ENCODE data around the gene IQSEC1.

The IQSEC1 gene

DNA sequence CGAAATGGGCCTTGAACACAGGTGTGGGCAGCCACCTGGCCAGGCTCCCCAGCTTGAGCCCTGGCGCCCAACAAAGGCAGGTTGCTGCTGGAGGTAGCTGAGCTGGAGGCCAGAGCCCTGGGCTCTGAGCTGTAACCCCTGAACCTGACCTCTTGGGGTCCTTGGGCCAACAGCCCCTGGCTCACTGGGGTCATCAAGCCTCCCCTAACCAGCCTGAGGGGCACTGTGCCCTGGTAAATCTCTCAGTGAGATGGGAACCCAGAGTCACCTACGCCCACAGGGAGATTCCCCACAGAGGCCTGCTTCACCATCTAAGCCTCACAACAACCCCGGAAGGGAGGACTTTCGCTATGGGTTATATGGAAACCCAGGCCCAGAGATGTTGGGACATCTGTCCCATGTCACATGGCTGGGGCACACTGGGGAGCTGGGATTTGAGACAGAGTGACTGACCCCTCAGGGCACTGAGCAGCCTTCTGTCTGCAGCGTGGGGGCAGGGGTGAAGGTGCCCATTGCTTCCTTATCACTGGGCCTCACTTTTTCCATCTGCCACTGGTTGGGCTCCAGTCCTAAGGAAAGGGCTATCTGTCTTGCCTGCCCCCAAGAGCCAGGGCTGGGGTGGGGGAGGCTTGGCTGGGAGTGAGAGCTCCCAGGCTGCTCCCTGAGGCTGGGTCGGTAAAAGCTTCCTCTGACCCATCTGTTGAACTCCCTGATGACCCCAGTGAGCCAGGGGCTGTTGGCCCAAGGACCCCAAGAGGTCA, 59.1 kb downstream of the IQSEC1 start:
- DNase-seq: no peak

DNA sequence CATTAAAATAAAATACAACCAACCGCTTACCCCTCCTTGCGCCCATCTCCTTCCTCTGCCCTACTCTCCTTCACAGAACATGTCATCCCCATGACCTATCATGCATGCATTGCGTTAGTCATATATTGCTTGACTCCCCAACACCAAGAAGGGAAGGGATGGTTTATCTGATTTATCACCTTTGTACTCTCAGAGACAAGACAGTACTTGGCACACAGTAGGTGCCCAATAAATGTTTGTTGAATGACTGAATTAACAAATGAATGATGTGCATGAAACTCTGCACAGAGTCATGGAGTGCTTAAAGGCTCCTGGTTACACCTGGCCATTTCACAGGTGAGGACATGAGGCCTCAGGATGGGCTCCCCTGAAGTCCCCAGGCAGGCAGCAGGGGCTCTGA, 59.7 kb downstream of the IQSEC1 start:
- no peak for DNase-seq

DNA sequence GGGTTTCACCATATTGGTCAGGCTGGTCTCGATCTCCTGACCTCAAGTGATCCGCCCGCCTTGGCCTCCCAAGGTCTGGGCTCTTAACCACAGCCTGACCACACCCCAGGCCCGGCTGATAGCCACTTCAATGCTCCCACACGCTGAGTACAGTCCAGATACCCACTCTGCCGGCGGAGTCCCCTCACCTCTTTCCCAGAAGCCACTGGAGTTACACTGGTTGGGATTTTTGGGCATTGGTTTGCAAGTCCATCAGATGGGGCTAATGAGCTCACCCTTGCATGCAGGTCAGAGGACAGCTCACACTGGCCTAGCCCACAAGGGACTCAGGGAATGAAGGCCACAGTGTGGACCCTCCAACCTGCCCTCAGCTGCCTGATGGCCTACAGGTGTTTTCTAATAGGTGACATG, 60.1 kb downstream of the IQSEC1 start:
- DNase-seq: no peak

DNA sequence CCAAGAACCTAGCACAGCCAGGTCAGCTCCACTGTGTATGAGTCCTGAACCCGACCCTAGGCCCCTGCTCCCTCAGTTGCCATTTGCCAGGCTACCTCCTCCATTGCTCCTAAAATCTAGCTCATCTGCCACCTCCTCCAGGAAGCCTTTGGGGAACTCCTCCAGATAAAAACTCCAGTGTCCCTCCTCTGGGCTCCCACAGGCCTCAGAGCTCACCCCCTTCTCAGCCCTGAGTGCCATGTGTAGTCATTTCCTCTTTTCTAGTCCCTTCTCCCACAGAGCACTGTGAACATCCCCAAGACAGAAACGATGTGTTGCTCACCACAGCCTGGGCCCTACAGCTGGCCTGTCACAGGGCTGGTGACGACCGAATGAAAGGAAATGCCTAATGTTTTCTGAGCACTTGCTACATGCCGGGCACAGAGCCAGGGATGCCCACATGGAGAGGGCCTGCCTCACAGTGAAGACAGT, 61.0 kb downstream of the IQSEC1 start:
- peak; percentile 18 for DNase-seq

DNA sequence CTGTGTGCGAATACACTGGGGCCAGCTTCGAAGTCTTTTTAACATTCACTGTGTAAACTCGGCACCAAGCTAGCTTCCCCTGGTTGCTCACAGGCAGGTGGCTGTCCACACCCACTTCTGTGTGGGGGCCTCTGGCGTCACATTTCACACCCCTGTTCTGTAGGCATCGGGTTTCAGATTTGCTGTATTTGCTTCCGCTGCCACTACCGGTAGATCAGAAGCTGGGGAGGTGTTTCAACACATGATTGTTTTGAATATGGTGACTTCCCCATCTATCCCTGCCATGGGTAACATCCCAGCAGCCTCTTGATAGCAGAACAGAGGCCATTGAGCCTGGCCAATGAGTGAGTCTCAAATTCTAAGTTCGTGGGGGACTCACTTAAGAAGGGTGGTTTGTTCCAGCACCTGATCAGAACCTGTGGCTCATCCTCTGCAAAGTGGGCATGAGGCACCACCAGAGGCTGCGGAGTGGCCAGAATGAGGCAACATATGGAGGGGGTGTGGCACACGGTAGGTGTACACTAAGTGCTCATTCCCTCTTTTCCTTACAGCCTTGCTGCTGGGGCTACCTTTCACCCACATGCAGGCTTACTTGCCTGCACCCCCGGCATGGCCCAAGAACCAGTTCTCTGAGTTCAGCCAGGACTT, 61.5 kb downstream of the IQSEC1 start:
- no peak for DNase-seq

DNA sequence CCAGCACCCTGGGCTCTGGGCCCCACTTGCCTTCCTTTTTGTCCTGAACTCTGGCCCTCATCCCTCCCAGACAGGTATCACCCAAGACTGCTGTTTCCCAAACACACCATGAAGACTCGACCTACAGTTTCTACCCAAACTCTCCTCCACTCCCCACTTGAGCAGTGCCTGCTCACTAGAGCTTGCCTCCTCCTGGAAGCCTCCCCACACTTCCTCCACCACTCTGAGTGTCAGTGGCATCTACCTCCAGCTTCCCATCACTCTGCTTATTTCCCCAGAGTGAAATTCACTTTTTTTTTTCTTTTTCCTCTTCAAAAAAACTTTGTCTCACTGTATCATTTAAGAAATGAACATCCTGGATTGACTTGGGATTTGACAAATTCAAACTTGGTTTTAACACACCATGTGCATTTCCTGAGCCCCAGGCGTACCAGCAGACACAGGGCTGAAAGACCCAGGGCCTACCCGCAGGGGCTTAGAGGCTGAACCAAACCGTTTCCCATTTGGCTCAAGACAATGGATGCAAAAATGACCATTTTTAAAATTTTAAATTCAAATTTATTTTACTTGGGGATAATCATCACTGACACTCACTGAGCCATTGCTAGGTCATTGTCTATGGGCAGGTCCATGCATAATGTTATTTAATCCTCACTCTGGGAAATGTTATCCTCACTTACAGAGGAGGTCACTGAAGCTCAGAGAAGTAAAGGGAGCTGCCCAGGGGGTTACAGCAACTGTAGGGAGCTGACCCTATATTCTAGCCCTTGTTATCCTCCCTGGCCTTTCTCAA, 62.3 kb downstream of the IQSEC1 start:
- DNase-seq: no peak

DNA sequence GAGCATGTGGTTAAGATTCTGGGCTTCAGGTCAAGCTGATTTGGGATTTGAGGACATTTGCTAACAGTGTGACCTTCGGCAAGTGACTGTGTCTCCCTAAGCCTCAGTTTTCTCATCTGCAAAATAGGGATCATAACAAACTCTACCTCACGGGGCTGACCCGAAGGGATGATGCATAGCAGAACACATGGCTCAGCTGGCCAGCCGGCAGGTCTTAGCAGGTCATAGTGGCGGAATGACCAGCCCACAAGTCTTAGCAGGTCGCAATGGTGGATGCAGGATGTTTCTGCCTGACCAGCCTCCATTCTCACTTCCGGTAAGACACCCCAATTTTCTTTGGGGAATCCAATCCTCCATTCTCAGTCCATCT, 63.3 kb downstream of the IQSEC1 start:
- DNase-seq: no peak

DNA sequence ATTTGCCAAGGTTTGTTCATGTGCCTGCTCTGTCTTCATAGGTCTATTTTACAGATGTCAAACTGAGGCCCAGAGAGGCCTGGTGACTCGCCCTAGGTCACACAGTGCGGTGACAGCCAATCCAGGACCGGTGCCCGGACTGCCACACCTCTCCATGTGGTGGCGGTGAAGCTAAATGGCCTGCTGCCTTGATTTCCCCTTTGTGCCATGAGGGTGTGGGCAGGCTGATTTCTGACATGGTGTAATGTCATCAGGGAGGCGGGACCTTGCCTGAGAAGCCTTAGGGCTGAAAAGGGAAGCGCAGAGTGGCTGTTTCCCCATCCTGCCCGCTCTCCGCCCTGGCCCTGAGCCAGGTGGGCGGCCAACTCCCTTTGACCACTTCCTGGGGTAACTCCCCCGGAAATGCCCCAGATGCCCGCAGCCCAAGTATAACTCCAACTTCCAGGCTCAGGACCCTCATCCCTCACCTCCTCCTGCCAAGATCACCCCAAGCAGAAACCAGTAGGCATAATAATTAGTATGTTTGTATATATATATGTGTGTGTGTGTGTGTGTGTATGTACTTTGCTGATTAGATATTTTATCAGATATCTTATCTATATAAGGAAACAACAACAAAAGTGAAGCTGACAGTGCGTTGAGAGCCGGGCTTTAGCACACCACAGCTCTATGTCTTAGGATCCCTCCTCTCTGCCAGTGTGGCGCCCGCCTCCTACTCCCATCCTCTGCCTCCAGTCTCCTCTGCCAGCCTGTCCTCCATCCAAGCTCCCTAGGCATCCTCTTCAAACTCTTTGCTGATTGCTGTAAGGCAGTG, 63.9 kb downstream of the IQSEC1 start:
- DNase-seq: no peak

DNA sequence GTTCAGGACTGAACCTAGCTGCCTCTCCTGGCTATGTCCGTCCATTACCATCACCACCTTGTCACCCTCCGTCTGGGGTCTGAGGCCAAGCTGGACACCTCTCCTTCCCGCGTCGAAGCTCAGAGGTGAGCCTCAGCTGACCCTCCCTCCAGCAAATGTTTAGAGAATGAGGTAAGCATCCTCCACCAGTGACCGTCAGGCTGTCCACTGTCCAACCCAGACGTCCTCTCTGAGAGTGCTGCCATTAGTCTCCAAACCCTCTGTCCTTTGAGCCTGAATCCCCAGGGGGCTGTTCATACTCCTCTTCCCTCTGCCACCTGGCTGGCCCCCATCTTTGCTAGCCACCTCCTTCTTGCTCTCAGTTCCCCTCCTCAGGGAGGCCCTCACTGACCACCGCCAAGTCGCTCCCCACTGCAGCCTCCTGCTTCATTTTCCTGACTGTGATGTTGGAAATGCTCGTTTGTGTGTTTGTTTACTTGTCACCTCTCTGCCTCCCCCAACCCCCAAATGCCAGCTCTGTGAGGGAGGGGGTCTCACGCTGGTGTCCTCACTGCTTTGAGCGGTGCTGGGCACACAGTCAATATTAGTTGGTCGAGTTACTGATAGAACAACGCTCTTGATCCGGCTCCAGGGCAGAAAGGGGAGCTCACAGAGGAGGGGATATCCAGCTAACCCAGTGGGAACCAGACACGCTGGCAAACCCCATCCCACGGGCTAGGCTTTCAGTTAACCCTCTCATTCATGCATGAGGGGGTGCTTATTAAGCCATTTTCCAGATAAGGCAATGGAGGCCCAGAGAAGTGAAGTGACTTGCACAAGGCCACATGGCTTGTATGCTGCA, 64.9 kb downstream of the IQSEC1 start:
- no peak for DNase-seq

DNA sequence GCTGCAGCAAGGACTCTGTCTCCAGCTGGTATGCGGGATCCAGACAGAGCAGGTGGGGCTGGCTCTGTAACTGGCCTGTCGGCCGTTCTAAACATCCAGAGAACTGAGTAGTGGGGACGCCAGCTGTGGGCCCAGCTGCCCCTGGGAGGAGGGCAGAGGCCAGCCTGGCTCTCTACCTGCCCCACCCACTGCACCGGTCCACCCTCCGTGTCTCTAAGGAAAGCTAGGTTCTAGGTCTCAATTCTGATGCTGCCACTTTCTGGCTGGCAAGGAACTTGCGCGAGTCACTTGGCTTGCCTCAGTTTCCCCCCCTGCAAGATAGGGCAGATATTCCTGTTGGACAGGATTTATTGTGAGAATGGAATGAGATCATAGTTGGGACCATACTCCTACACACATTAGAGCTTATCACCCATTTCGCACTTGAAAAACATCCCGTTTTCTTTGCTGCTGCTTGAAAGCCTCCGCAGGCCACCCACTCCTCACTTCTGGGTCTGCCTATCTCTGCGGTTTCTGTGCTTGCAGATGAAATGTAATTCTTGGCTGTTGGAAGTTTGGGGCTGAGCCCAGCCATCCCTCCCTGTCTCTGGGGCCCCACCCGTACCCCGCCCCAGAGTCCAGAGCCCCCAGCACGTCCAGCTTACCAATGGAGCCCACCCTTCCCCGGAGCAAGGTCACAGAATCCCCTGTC, 65.8 kb downstream of the IQSEC1 start:
- no peak for DNase-seq

DNA sequence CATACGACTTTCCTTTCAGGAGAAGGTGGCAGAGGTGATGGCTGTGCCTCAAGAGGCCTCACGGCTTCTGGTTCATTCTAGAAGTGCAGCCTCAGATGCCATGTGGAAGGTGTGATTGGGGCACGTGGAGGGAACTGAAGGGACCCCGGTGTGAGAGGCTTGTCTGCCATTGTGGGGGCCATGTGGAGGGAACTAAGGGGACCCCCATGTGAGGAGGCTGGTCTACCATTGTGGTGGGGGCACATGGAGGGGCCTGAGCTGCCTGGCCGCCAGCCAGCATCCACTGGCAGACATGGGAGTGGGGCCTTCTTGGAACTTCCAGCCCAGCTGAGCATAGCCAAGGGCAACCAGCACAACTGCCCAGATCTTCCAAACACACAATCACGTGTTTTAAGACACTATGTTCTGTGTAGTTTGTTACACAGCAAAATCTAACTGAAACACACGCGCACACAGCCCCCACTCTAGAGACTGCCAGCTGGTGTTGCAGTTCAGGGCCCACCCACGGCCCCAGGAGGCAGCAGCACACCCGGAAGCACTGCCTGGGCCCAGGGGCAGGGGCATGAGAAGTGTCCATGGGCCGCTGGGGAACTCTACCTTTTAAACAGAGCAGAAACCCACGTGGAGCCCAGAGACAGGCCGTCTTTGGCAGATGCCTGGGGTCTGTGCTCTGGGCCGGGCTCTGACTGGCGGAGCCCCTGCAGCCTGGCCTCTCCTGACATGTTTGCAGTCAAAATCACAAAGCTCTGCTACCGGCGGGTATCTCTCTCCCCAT, 66.8 kb downstream of the IQSEC1 start:
- no peak for DNase-seq

DNA sequence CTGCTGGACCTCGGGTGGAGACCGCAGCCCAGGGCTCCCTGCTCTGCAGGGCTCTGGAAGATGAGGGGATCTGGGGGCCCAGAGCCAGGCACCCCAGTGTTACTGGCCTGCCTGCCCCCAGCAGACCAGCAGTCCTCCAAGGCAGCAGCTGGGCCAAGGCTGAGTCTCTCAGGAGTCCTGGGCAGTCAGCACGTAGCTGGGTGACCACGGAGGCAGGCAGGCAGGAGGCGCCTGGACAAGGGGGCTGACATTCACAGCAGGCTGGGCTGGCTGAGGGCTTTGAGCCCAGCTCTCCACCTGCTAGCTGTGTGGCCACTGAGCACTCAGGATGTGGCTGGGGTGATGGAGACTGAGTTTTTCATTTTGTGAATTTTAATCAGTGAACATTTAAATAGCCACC, 67.9 kb downstream of the IQSEC1 start:
- no peak for DNase-seq

DNA sequence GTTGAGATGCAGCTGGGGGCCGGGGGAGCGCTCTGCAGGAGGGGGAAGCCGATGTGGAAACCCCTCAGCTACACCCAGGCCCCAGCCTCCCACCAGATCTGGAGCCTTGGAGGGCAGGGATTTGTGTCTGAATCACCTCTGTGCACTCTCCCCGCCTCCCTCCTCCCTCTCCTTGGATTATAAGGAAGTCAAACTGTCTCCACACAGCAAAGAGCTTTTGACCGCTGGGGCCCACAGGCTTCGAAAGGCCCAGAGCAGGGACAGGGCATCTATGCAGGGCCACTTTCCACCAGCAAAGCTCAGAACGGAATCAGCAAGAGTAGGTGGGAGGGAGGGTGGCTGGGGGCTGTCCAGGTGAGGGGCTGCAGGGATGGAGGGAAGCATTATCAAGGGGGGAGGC, 68.9 kb downstream of the IQSEC1 start:
- no peak for DNase-seq

DNA sequence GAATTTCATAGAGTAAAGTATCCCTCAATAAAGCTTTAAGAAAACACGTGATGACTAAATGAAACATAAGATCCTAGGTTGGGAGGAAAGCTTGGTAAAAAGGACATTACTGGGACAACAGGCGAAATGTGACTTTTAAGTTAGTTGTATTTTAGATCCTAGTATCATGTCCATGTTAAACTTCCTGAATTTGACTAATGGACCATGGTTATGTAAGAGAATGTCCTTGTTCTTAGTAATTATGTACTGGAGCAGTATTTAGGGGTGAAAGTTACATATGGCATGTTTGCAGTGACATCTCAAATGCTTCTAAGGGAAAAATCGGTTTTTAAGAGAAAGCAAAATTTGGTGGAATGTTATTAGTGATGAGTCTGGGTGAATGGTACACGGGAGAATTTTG, 69.6 kb downstream of the IQSEC1 start:
- no peak for DNase-seq

DNA sequence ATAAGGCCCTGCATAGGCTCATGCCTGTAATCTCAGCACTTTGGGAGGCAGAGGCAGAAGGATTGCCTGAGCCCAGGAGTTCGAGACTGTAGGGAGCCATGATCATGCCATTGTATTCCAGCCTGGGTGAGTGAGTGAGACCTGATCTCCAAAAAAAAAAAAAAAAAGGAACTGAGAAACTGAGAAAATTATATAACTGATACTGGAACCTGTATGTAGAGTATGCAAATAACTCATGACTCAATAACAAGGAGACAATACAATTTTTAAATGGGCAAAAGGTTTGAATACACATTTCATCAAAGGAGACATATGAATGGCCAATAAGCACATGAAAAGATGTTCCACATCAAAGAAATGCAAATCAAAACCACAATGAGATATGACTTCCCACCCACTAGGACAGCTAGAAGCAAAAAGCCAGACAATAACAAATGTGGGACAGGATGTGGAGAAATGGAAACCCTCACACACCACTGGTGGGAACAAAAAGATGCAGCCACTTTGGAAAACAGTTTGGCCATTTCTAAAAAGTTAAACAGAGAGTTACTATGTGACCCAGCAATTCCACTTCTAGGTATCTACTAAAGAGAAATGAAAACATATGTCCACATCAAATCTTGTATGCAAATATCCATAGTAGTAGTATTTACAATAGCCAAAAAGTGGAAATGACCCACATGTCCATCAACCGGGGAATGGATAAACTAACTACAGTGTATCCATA, 70.7 kb downstream of the IQSEC1 start:
- no peak for DNase-seq

DNA sequence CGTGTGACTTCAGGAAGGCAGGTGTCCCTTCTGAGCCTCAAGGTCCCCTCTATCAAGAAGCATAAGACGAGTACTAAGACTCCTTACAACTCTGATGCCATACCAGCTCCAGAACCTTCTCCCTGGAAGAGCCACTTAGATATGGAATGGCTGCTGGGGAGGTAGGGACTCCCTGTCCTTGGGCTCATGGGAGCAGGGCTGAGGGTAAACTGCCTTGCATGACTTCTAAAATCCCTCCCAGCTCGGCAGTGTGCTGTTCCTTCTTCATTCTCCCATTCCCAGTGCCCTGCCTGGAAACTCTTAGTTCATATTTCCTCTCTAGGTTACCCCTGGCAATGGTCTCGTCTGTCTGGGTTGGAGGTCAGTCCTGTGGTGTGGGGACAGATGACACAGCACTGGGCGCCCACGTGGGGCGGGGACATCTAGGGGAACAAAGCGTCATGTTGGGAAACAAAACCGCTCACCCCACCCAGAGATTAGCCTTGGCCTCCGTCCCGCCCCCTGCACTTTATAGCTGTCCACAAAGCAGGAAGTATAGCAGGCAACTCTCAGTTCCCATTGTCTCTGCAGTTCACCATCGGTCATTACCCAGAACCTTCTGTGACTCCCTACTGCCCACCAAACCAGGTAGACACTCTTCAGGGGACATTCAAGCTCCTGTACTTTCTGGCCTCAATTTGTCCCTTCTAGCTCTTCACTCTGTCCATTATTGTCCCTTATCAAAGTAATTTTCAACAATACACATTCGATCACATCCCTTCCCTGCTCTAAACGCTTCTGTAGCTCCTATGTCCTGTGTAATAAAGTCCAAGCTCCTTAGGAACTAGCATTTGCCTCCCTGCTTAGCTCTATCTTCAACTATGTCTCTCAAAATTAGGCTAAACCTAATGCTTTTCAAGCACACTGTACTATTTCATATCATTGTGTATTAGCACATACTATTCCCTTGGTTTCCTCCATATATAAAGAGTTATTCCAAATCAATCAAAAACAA, 73.8 kb downstream of the IQSEC1 start:
- DNase-seq: no peak

DNA sequence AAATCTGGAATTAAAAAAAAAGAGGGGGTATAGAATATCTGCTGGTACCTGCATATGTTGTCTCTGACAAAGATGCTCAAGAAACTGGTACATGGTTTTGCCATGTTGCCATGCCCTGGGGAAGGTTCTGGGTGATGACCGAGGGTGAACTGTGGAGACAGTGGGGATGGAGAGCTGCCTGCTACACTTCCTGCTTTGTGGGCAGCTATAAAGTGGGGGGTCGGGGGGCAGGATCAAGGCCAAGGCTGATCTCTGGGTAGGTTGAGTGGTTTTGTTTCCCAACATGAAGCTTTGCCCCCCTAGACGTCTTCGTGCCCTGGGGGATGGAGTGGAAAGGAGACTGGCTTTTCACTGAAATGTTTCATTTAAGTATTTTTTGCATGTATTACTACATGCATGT, 74.6 kb downstream of the IQSEC1 start:
- DNase-seq: no peak

DNA sequence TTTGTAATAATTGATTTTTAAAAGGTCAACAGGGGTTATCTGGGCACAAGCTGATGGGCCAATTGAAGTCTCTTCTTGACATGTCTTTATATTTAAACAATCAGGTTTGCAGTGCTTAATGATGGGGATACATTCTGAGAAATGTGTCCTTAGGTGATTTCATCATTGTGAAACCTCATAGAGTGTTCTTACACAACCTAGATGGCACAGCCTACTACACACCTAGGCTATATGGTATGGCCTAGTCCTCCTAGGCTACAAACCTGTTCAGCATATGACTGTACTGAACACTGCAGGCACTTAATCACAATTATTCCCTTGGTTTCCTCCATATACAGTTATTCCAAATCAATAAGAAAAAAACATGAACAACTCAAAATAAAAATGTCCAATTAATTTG, 75.8 kb downstream of the IQSEC1 start:
- no peak for DNase-seq

DNA sequence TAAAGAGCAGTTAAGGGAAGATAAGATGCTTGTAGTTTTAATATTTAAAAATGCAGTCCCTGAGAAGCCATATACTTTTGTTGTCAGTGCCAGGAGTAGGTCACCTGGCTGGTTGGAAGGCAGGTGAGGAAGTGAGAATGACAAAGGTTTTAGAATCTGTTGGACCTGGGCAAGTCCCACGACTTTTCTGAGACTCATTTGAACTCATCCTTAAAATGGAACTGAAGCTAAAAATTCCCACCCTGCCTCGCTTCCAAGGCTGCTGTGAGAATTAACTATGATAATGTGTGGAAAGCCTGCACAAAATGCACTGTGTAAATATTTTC, 77.1 kb downstream of the IQSEC1 start:
- DNase-seq: no peak
